Sciatic nerve (tissue), 2 donors: ENCODE measurements around the gene UNC13B. TPM values are rescaled to one million over a fixed set of nuclear protein-coding genes. Genes with fewer than 3 reads are reported as not detected.
"Not testable (repeated sequence)": the region's sequence is repeated elsewhere in the genome, so short reads cannot be mapped to it uniquely, and the experiment has no call there.

ENCODE experiments used
- ATAC-seq: fragments of 200-7000 bp; cut with Tn5 transposase; one replicate; pipeline ENCODE4 v1.9.1; 2020; ENCODE audit warnings: mild to moderate bottlenecking, moderate library complexity
- DNase-seq: peaks from one replicate; pipeline ENCODE4 v3.0.0-alpha.2; 2020; ENCODE audit warnings: low spot score
- intact Hi-C: fragments of 100-400 bp; cut with DNase I; formaldehyde crosslinking; loops from one replicate; pipeline ENCODE4 v1.14.2; 2022
- total RNA-seq: library from RNA; stranded (reverse); fragmentation: NEBNext Ultra II Directional; extraction: Animal tissue kit (Norgen Biotek cat#: 25700); gene quantifications from one replicate; pipeline ENCODE4 v1.2.1, GENCODE V29; 2021
- donor health status: DM: no; HTN: no; CAD: no.
- donor health status: DM: no; HTN: no; CAD: no.

The UNC13B gene
- total RNA-seq, 1 donor from 2014 or later: 36.2 TPM

DNA sequence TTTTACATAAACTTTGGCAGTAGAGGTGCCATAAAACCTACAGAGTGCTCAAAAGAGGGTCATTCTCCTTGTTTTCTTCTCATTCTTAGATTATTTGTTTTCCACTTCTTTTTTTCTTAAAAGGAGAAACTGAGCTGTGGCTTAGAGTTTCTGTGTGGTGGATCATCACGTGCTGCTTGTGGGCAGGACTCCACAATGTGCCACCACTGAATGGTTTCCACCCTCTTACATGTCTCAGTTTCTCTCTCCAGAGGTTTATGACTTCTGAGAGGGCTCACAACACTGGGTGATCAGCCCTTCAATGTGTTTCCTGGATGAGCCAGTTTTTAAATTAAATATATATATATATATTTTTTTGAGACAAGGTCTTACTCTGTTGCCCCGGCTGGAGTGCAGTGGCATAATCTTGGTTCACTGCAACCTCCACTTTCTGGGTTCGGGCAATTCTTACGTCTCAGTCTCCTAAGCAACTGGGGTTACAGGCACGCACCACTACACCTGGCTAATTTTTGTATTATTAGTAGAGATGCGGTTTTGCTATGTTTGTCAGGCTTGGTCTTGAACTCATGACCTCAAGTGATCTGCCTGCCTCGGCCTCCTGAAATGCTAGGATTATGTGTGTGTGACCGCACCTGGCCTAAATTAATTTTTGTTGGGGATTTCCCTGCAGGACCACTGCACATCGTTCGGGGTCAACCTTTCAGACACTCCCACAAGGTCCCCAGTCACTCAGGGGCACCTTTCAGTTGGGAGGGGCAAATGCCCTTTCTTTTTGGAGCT lies 3.1 kb upstream of the UNC13B start:
- no peak for DNase-seq
- intact Hi-C loops: no loop called here

DNA sequence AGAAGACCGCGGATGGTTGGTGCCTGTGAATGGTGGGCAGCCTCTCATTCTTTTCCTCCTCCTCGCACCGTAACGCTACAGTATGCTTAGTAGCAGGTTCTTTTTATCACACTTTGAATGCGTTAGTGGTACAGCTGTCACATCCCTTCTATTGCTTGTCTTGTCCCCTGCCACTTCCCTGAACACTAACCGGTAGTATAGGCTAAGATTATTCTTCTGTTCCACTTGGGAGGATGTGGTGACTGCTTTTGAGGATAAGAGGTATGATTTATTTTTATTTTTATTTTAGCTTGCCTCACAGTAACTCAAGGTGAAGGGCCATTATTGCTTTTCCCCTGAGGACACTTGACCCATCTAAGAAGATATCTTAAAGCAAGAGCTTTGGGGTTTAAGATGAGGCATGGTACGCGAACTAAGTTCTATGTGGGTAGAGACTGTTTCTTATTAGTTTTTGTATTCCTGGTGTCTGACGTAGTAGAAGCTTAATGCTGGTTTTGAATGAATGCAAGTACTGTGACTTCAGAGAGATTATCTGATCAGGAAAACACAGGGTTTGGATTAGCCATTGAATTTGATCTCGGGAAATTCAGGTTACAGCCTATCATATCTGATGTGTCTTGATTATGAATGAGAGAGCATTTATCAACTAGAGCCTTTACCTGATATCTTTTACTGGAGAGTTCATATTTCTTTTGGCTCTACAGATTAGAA lies 951 bp downstream of the UNC13B start:
- intact Hi-C loops: no loop called here
- DNase-seq (no peak), ATAC-seq (no peak)

More for the DNA sequence above, 3.1 kb upstream of the UNC13B start:
- ATAC-seq: no peak

DNA sequence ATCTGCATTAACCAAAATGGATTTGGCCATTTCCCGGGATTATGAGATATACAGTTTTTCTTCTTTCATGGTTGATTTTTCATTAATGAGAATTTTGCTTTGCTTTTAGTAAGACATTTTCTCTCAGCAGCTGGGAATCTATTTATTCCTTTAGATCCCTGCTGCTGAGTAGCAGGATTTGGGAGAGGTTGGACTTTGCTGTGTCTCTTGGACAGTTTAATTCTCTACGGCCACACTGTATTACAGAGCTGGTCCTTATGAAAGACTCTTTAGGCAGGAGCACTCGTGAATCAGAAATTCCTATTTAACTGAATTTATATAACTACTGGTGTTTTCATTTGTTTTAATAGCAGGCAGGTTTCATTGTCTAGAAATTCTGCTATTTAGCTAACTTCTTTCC lies 1.6 kb downstream of the UNC13B start:
- intact Hi-C loops: no loop called here
- ATAC-seq (no peak), DNase-seq (no peak)

DNA sequence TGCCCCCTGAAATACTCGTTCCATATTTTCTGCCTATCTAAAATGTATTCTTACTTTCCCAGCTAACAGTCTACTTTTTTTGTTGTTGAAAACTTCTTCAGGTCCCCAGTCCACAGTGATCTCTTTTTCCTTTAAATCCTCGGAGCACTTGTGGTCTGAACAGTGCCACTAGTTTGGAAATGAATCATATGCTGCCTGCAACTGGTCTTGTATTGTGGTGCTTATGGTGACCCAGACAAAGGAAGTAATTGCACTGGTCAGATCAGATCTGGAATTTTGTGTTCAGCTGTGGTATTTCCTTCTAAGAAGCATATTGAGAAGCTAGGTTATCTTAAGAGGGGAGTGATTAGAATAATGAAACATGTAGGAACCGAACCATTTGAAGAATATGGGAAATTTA lies 2.9 kb downstream of the UNC13B start:
- intact Hi-C loops: no loop called here
- DNase-seq (no peak), ATAC-seq (no peak)

DNA sequence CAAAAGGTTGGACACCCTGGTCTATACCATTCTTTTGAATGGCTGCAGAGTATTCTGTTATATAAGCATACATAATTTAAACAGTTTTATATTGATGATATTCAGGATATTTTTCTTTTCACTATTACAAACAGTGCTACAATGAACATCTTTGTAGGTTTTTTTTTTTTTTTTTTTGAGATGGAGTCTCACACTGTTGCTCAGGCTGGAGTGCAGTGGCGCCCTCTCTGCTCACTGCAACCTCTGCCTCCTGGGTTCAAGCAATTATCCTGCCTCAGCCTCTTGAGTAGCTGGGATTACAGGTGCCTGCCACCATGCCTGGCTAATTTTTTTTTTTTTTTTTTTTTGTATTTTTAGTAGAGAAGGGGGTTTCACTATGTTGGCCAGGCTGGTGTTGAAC lies 5.6 kb downstream of the UNC13B start:
- intact Hi-C loops: not testable (repeated sequence)

DNA sequence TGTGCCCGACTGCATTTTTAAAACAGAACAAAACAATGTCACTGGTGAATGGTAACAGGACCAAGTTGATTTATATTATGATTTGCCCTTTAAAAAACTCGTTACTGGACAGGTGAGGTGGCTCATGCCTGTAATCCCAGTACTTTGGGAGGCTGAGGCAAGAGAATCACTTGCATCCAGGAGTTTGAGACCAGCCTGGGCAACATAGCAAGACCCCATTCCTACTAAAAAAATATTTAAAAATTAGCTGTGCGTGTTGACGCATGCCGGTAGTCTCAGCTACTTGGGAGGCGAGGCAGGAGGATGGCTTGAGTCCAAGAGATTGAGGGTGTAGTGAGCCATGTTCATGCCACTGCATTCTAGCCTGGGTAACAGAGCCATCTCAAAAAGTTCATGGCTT lies 7.2 kb downstream of the UNC13B start:
- DNase-seq: no peak
- no peak for ATAC-seq
- intact Hi-C loops: no loop called here

More for the DNA sequence above, 5.6 kb downstream of the UNC13B start:
- ATAC-seq, DNase-seq: not testable (repeated sequence)

DNA sequence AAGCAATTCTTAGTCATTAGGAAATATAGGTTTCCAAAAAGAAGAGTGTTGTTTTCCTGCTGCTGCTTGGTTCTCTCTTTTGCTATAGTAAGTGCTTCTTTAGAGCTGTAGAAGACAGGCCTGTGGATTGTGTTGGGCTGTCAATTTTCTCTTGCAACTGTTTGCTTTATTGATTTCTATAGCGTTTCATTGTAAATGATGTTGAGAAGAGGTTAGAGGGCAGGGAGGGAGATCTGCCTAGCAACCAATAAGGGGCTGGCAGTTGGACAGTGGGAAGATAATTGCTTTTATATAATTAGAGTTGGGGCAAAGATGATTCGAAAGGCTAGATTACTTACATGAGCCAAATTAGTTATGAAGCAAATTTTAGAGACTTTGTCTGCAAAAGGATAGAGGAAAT lies 11.1 kb downstream of the UNC13B start:
- intact Hi-C loops: no loop called here
- ATAC-seq: no peak
- no peak for DNase-seq

DNA sequence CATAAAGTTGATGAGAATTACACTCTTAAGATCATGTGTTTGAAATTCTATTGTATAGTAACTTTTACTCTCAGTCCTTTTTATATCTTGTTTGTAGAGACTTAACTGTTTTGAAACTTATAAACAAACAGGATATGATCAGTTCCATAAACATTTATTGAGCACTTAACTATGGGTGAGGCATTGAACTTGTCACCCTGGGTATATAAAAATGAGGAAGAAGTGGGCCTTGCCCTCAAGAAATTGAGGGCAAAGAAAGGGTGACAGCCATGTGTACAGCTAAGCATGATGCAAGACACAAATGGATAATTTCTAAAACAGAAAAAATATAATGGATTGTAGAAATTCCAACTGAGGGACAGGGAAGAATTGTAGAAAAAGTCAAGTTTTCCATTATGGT lies 15.7 kb downstream of the UNC13B start:
- ATAC-seq (no peak), DNase-seq (no peak)
- intact Hi-C loops: no loop called here

DNA sequence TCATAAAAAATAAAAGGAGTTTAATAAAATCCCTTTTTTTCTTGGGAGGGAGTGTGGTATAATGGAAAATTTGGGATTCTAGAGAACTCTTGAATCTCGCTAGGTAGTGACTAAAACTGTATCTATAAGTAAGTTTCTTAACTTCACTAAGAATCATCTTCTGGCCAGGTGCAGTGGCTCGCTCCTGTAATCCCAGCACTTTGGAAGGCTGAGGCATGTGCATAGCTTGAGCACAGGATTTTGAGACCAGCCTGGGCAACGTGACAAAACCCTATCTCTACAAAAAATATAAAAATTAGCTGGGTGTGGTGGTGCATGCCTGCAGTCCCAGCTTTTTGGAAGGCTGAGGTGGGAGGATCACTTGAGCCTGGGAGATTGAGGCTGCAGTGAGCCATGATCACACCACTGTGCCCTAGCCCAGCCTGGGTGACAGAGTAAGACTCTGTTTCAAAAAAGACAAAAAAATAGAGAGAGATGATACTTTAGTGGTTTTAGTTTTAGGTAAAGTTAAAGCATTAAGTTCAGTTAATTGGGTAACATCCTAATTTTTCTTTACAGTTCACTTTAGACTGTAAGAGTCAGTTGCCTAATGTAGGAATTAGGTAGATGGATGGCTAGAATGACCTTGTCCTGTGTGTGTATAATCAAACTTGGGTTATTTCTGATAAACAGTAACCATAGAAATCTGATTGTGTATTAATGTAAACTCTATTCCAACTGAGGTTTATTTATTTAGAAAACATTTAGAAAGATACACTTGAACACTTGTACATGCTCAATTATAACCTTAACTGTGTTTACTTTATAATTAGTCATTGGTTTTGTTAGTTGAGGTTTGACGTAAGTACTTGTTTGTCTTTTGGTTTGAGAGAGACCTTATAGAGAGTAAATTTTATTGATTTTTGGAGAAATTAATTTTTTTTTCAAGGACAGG lies 17.8 kb downstream of the UNC13B start:
- DNase-seq (no peak), ATAC-seq (no peak)
- intact Hi-C loops: no loop called here

DNA sequence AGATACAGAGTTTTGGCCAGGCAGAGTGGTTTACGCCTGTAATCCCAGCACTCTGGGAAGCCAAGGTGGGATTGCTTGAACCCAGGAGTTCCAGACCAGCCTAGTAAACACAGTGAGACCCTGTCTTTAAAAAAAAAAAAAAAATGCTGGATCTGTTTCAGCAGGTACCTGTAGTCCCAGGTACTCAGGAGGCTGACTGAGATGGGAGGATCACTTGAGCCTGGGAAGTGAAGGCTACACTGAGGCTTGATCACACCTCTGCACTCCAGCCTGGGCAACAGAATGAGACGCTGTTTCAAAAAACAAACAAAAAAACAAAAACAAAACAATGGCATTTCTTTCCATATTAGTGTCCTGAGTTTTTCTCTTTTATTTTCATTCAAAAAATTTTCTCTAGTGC lies 19.0 kb downstream of the UNC13B start:
- intact Hi-C loops: no loop called here
- ATAC-seq: no peak
- no peak for DNase-seq

DNA sequence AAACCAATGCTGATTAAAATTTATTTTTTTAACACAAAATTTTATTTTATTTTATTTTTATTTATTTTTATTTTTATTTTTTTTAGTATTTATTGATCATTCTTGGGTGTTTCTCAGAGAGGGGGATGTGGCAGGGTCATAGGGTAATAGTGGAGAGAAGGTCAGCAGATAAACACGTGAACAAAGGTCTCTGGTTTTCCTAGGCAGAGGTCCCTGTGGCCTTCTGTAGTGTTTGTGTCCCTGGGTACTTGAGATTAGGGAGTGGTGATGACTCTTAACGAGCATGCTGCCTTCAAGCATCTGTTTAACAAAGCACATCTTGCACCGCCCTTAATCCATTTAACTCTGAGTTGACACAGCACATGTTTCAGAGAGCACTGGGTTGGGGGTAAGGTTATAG lies 20.6 kb downstream of the UNC13B start:
- intact Hi-C loops, ATAC-seq: not testable (repeated sequence)

DNA sequence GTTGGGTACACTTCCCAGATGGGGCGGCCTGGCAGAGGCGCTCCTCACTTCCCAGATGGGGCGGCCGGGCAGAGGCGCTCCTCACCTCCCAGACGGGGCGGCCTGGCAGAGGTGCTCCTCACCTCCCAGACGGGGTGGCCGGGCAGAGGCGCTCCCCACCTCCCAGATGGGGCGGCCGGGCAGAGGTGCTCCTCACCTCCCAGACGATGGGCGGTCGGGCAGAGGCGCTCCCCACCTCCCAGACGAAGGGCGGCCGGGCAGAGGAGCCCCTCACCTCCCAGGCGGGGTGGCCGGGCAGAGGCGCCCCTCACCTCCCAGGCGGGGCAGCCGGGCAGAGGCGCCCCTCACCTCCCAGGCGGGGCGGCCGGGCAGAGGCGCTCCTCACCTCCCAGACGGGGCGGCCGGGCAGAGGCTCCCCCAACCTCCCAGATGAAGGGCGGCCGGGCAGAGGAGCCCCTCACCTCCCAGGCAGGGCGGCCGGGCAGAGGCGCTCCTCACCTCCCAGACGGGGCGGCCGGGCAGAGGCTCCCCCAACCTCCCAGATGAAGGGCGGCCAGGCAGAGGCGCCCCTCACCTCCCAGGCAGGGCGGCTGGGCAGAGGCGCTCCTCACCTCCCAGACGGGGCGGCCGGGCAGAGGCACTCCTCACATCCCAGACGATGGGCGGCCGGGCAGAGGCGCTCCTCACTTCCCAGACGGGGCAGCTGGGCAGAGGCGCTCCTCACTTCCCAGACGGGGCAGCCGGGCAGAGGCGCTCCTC lies 21.4 kb downstream of the UNC13B start:
- ATAC-seq: not testable (repeated sequence)

More for the DNA sequence above, 20.6 kb downstream of the UNC13B start:
- not testable (repeated sequence) for DNase-seq

DNA sequence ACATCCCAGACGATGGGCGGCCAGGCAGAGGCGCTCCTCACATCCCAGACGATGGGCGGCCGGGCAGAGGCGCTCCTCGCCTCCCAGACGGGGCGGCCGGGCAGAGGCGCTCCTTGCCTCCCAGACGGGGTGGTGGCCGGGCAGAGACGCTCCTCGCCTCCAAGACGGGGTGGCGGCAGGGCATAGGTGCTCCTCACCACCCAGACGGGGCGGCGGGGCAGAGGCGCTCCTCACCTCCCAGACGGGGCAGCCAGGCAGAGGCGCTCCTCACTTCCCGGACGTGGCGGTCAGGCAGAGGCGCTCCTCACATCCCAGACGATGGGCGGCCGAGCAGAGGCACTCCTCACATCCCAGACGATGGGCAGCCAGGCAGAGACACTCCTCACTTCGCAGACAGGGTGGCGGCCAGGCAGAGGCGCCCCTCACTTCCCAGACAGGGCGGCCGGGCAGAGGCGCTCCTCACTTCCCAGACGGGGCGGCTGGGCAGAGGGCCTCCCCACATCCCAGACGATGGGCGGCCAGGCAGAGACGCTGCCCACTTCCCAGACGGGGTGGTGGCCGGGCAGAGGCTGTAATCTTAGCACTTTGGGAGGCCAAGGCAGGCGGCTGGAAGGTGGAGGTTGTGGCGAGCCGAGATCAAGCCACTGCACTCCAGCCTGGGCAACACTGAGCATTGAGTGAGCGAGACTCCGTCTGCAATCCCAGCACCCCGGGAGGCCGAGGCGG lies 22.1 kb downstream of the UNC13B start:
- ATAC-seq, DNase-seq, intact Hi-C loops: not testable (repeated sequence)

More for the DNA sequence above, 21.4 kb downstream of the UNC13B start:
- intact Hi-C loops, DNase-seq: not testable (repeated sequence)

DNA sequence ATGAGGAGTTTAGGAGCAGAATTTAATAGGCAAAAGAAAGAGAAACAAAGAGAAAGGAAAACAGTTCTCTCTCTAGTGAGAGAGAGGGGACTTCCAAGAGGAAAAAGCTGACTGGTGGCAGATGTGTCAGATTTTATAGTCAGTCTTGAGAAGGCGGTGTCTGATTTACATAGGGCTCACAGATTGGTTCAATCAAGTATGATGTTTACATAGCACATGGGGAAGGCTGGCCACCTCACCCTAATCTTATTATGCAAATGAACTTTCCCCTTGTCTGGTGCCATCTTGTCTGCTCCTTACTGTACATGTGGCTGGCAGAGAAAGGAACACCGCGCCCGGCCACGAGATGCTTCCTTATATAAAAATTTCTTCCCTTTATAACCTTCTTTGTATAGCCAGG lies 24.7 kb downstream of the UNC13B start:
- ATAC-seq: no peak
- no peak for DNase-seq
- intact Hi-C loops: no loop called here

DNA sequence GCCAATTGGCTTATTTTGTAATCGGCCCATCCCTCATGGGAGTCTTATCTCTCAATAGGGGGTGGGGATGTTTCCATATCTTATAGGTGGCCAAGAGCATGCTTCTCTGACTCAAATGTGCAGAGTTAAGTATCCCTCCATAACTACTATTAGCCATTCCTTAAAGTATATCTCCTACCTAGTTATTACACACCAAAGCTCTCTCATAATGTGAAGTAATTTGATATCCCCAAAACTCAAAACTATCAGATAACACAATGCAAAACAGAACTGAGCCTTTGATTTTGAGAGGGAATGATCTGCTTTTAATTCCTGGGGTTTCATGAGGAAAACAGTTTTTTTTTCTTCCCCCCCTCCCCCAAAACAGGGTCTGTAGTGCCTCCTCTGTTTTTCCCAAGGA lies 28.4 kb downstream of the UNC13B start:
- no peak for ATAC-seq
- DNase-seq: no peak
- intact Hi-C loops: no loop called here

DNA sequence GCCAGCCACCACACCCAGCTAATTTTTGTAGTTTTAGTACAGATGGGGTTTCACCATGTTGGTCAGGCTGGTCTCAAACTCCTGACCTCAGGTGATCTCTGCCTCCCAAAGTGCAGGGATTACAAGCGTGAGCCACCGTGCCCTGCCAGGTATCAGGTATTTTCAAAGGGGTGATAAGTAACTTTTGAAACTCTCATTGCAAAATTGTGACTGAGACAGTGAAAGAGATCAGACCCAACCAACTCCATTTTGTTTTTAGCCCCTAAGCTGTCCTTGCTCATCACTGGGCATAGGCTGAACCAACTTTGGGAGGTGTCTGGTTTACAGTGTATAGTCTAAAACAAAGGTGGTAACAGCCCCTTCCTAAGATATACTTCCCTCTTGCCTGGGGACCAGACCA lies 29.3 kb downstream of the UNC13B start:
- intact Hi-C loops: no loop called here
- ATAC-seq (no peak), DNase-seq (no peak)

DNA sequence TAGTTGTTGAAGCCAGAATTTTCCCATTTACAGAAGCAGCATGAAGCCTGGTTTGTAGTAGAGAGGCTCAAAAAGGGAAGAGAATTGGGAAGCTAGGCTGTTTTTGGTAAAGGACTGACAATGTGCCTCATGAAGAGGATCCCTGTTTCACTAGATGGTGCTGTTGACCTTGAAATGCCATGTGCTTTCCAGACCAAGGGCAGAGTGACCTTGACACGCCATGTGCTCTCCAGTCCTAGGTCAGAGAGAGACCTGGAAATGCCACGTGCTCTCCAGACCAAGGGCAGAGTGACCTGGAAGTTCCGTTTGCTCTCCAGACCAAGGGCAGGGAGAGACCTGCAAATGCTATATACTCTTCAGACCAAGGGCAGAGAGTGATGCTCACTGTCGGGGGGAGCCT lies 32.0 kb downstream of the UNC13B start:
- intact Hi-C loops: no loop called here
- no peak for DNase-seq
- ATAC-seq: no peak

DNA sequence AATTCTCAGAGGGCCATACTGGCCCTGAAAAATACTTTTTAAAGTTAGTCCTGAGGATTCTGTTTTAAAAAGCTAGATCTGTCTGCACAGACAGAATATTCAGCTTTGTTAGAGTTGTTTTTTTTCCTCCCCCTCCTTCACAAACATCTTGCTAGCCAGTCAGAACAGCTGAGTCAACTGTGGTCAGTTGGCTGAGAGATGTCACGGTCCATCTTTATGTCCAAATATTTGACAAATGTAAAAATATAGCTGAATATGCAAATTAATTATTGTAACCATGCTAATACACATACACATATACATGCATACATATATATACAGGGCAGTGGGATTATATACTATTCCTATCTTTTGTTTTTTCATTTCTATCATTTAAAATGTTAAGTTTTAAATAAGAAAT lies 33.9 kb downstream of the UNC13B start:
- no peak for DNase-seq
- intact Hi-C loops: no loop called here
- ATAC-seq: peak; percentile 51
